ENCODE results near the gene KLHL36.

- TF ChIP-seq, protein P1, sequence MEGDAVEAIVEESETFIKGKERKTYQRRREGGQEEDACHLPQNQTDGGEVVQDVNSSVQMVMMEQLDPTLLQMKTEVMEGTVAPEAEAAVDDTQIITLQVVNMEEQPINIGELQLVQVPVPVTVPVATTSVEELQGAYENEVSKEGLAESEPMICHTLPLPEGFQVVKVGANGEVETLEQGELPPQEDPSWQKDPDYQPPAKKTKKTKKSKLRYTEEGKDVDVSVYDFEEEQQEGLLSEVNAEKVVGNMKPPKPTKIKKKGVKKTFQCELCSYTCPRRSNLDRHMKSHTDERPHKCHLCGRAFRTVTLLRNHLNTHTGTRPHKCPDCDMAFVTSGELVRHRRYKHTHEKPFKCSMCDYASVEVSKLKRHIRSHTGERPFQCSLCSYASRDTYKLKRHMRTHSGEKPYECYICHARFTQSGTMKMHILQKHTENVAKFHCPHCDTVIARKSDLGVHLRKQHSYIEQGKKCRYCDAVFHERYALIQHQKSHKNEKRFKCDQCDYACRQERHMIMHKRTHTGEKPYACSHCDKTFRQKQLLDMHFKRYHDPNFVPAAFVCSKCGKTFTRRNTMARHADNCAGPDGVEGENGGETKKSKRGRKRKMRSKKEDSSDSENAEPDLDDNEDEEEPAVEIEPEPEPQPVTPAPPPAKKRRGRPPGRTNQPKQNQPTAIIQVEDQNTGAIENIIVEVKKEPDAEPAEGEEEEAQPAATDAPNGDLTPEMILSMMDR (IDR thresholded peaks at IDR 0.05 in 4 of 5, conservative IDR thresholded peaks at IDR 0.05 in 1 of 5) = no peak
- no peak for TF ChIP-seq POLR2A (IDR thresholded peaks at IDR 0.05)
Measured at GRCh38 chr16:84606081-84606875, 42.0 kb upstream of the KLHL36 start.
